ENCODE data around the gene SNRPA1. TPM values are rescaled to one million over a fixed set of nuclear protein-coding genes. Genes with fewer than 3 reads are reported as not detected.

Gene SNRPA1
- total RNA-seq, 4 donors from 2014 or later = 29.0 to 48.4 (median 38.5) TPM

DNA sequence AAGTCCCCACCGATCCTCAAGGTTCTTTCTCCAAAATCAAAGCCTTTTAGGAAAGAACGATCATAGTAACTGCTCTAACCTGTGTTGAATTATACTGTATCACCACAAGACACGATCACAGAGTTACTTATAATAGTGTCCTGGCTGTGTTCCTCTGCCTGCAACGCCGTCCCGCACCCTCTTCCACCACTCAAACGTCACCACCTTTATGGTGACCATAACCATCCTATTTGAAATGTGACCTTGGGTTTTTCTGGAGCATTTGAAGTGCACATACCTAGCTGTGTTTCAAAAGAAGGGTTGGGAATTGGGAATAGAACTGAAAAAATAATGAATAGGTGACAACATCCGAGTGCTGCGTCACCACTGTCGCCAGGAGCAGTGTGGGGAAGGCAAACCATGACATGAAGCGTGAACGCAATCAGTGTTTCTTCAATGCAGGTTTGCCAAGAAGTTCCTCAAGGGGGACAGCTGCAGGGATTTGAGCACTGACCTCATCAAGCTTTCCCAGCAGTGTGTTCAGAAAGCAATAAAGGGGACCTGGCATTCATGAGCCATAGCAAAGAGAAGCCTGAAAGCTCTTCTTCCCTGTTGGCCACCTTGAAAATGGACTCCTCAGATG lies 17.0 kb downstream of the SNRPA1 start:
- TF ChIP-seq, protein P1, sequence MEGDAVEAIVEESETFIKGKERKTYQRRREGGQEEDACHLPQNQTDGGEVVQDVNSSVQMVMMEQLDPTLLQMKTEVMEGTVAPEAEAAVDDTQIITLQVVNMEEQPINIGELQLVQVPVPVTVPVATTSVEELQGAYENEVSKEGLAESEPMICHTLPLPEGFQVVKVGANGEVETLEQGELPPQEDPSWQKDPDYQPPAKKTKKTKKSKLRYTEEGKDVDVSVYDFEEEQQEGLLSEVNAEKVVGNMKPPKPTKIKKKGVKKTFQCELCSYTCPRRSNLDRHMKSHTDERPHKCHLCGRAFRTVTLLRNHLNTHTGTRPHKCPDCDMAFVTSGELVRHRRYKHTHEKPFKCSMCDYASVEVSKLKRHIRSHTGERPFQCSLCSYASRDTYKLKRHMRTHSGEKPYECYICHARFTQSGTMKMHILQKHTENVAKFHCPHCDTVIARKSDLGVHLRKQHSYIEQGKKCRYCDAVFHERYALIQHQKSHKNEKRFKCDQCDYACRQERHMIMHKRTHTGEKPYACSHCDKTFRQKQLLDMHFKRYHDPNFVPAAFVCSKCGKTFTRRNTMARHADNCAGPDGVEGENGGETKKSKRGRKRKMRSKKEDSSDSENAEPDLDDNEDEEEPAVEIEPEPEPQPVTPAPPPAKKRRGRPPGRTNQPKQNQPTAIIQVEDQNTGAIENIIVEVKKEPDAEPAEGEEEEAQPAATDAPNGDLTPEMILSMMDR (IDR thresholded peaks at IDR 0.05) = no peak
- no peak for TF ChIP-seq POLR2A (IDR thresholded peaks at IDR 0.05)
- H3K4me3 ChIP-seq (ENCODE audit: low read depth, poor library complexity, severe bottlenecking) = no peak overlapping the region
- intact Hi-C loops (cut with DNase I; ENCODE audit: low total_unique reads) = no loop called here
- 81 to 86% methylated on average over 12 of the region's 12 CpGs for WGBS, 2 donors
- peak in 1 of 2 donors; percentile 46 for DNase-seq (ENCODE audit: low spot score in 2 of 2)

DNA sequence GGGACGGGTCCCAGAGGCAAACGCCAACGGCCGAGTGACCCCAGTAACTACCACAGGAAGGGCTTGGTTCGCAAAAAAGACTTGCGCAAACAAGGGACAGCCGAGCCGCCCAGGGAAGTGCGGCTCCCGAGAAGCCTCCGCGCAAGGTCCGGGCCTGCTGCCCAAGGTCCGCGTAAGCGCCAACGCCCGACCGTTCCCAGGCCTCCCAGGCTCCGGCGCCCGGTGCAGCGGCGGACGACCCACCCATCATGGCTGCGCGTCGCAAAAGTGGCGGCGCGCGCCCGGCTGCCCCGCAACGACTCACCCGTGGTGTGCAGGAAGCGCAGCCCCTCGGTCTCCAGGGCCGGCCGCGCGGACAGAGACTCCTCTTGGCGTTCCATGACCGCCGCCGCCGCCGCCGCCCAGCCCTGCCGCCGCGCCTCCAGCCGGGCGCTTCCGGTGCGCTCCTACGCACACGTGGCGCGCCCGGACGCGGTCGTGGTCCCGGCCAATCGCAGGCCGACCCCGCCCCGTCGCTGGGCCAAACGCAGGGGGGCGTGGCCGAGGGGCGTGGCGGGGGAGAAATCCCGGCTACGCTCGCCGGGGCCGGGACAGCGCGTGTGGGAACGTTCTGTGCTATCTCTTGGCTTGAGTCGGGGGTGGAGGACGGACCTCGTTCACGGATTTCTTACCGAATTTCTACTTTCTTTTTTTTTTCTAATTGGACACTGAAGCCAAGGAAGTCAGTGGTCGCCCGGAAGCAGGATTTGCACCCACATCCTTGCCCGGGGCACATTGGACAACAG lies 17.8 kb downstream of the SNRPA1 start, which contains the start of gene SELENOS:
Gene SELENOS (minus strand): TSS at position 448 of the 785 bp plus-strand sequence. CDS start 68 bp downstream, at position 380.
- DNase-seq (ENCODE audit: low spot score in 2 of 2) = peak; percentile 88 to 97
- WGBS, 2 donors = 0 to 2% methylated on average over 32 to 41 of the region's 91 CpGs
- TF ChIP-seq, protein P1 (IDR thresholded peaks at IDR 0.05) = no peak
- peak in 1 of 2 donors; percentile 48 for TF ChIP-seq POLR2A (IDR thresholded peaks at IDR 0.05)
- intact Hi-C loops (cut with DNase I; ENCODE audit: low total_unique reads) = no loop called here
- peak within 1 kb of the TSS; percentile 62 for H3K4me3 ChIP-seq (ENCODE audit: low read depth, poor library complexity, severe bottlenecking)

DNA sequence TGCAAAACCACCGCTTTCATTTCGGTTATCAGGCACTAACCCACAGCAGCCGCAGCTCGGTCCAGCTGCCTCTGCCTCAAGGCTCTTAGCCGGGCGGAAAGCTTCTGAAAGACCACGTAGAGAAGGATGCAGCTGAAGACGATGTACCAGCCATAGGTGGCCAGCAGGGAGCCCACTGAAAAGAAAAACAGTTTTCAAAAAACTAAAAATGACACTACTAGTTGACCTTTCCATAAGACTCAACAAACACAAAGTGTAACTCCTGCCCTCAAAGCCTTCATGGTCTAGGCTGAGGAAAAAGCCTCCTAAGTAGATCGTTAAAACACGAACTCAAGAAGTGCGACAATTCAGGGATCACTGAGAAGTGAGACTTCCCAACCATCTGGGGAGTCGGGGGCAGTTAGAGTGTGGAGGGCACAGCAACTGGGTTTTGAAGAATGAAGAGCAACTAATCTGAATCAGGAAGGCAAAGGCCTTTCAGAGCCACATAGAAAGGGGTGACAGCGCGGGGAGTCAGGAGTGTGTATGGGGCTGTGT lies 18.5 kb downstream of the SNRPA1 start:
- TF ChIP-seq, protein P1 (IDR thresholded peaks at IDR 0.05) = no peak
- no peak for TF ChIP-seq POLR2A (IDR thresholded peaks at IDR 0.05)
- WGBS, 2 donors = 11 to 12% methylated on average over 14 of the region's 14 CpGs
- peak overlapping the region; percentile 62 for H3K4me3 ChIP-seq (ENCODE audit: low read depth, poor library complexity, severe bottlenecking)
- intact Hi-C loops (cut with DNase I; ENCODE audit: low total_unique reads) = no loop called here
- DNase-seq (ENCODE audit: low spot score in 2 of 2) = peak in 1 of 2 donors; percentile 58

DNA sequence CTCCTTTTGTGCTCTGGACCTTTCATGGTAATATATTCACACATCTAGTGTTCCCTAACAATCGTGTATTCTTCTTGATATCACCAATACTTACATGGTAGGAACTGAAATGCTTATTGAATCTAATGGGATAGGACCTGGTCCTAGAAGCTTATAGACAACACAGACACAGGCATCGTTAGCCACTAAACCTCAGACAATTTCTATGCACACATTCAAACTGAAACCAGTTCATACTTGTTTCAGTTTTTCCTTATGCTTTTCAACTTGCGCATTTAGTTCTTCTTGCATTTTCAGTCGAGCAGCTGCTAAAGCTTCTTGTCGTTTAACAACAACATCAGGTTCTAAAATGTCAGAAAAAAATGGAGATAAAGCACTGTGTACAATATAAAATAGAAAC lies 20.0 kb downstream of the SNRPA1 start:
- TF ChIP-seq, protein P1 (IDR thresholded peaks at IDR 0.05) = no peak
- no peak for TF ChIP-seq POLR2A (IDR thresholded peaks at IDR 0.05)
- no peak for DNase-seq (ENCODE audit: low spot score in 2 of 2)
- intact Hi-C loops (cut with DNase I; ENCODE audit: low total_unique reads) = no loop called here
- no peak overlapping the region for H3K4me3 ChIP-seq (ENCODE audit: low read depth, poor library complexity, severe bottlenecking)
- WGBS, 2 donors = 84 to 85% methylated on average over 5 of the region's 5 CpGs

DNA sequence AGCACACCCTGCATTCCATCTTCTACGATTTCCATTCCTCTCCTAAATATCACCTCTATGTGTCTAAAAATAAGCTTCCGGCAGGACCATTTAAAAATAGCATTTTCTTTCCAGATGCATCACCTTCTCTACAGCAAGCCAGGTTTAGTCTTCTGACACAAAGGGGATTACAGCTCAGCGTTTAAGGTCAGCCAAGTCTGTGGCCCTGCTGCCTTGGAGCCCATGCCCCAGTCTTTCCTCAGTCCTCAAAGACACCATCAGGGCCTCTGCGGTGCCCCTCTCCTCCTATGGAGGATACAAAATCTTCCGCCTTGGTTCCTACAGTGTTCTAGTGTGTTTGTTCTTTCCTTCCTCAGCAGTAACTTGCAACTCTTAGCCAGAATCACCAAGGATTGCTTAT lies 21.5 kb downstream of the SNRPA1 start:
- no peak overlapping the region for H3K4me3 ChIP-seq (ENCODE audit: low read depth, poor library complexity, severe bottlenecking)
- DNase-seq (ENCODE audit: low spot score in 2 of 2) = no peak
- TF ChIP-seq POLR2A (IDR thresholded peaks at IDR 0.05) = no peak
- TF ChIP-seq, protein P1 (IDR thresholded peaks at IDR 0.05) = no peak
- intact Hi-C loops (cut with DNase I; ENCODE audit: low total_unique reads) = no loop called here
- WGBS, 2 donors = 74 to 87% methylated on average over 5 of the region's 5 CpGs
